ENCODE results near the gene NCK2.

The NCK2 gene

GRCh38 chr2:105779394-105779793 is 34.7 kb downstream of the NCK2 start:
- DNase-seq = no peak

- DNase-seq = no peak
Measured at GRCh38 chr2:105780606-105781005, 35.9 kb downstream of the NCK2 start.

GRCh38 chr2:105781274-105781978 is 36.7 kb downstream of the NCK2 start:
- DNase-seq = no peak

GRCh38 chr2:105782123-105782522 is 37.4 kb downstream of the NCK2 start:
- no peak for DNase-seq

GRCh38 chr2:105782646-105783045 is 37.9 kb downstream of the NCK2 start:
- no peak for DNase-seq

- no peak for DNase-seq
Measured at GRCh38 chr2:105783151-105783738, 38.5 kb downstream of the NCK2 start.

GRCh38 chr2:105783972-105784371 is 39.3 kb downstream of the NCK2 start:
- no peak for DNase-seq

- DNase-seq = no peak
Measured at GRCh38 chr2:105784589-105784988, 39.9 kb downstream of the NCK2 start.

GRCh38 chr2:105785095-105785847 is 40.6 kb downstream of the NCK2 start:
- no peak for DNase-seq

GRCh38 chr2:105786231-105787230 is 41.8 kb downstream of the NCK2 start:
- DNase-seq = no peak

GRCh38 chr2:105787376-105788318 is 42.9 kb downstream of the NCK2 start:
- DNase-seq = no peak

- no peak for DNase-seq
Measured at GRCh38 chr2:105788670-105789290, 44.1 kb downstream of the NCK2 start.

GRCh38 chr2:105789745-105790460 is 45.2 kb downstream of the NCK2 start:
- peak; percentile 28 for DNase-seq

GRCh38 chr2:105790461-105791149 is 45.9 kb downstream of the NCK2 start:
- no peak for DNase-seq

GRCh38 chr2:105791229-105791628 is 46.5 kb downstream of the NCK2 start:
- DNase-seq = no peak

- DNase-seq = no peak
Measured at GRCh38 chr2:105792561-105792960, 47.8 kb downstream of the NCK2 start.

GRCh38 chr2:105793196-105793975 is 48.7 kb downstream of the NCK2 start:
- no peak for DNase-seq

- no peak for DNase-seq
Measured at GRCh38 chr2:105794926-105795574, 50.3 kb downstream of the NCK2 start.

GRCh38 chr2:105795575-105795934 is 50.8 kb downstream of the NCK2 start:
- DNase-seq = no peak

Measured in kidney glomerular epithelial cell (primary cell).